ENCODE results near the gene PSMC2.
"Not testable (repeated sequence)": the region's sequence is repeated elsewhere in the genome, so short reads cannot be mapped to it uniquely, and the experiment has no call there.

Gene PSMC2

DNA sequence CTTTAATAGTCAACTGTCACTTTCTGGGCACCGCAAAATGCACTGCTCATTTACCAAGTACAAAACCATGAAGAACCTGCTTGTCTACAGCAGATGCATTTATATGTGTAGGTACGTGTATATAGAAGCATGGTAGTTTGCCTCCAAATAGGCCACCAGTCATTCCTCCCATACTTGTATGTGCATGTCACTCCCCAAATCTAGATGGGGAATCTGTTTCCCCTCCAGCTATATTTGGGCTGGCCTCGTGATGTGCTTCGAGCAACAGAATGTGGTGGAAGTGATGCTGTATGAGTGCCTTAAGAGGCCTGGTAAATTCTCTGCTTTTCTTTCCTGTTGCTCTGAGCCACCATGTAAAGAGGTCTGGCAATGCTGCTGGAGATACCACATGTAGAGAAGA is 47.1 kb downstream of the PSMC2 start:
- Histone ChIP-seq H3K9me3 (ENCODE audit: control insufficient read depth, low read length) (no peaks in the 10 kb centered on the region), H3K4me1 (ENCODE audit: control insufficient read depth, insufficient read depth, low read length, poor library complexity, severe bottlenecking) (no peaks in the 10 kb centered on the region), H3K4me3 (ENCODE audit: extremely low read depth, insufficient read depth, low read length, poor library complexity, severe bottlenecking) (no peak overlapping the region), H3K27ac (ENCODE audit: low read depth, low read length, severe bottlenecking) (no peak overlapping the region), H3K36me3 (ENCODE audit: control insufficient read depth, insufficient read depth, low read length) (no peaks in the 10 kb centered on the region)
- WGBS, 2 experiments (ENCODE audit: insufficient coverage in 2 of 2): 80 to 95% methylated on average over 1 to 2 of the region's 4 CpGs

DNA sequence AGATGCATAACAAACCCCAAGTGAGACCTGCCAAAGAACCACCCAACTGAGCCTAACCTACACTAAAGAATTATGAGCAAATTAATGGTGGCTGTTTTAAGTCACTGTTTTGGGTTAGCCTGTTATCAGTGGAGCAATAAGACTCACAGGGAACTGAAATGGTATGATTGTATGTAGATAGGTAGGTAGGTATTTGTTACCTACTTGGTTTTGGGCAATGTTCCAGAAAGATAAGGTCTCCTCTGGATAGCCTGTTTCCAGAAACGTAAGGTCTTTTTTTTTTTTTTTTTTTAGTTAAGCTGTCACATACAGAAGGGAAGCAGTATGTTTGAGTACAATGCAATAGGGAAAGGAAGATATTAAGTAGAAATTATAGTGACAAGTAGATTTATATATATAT is 47.6 kb downstream of the PSMC2 start:
- no peaks in the 10 kb centered on the region for H3K9me3 ChIP-seq (ENCODE audit: control insufficient read depth, low read length)
- no peak overlapping the region for H3K4me3 ChIP-seq (ENCODE audit: extremely low read depth, insufficient read depth, low read length, poor library complexity, severe bottlenecking)
- no peaks in the 10 kb centered on the region for H3K36me3 ChIP-seq (ENCODE audit: control insufficient read depth, insufficient read depth, low read length)
- WGBS, 2 experiments (ENCODE audit: insufficient coverage in 2 of 2): no CpG with 5 or more reads among the region's 1 CpG
- H3K27ac ChIP-seq (ENCODE audit: low read depth, low read length, severe bottlenecking): no peak overlapping the region
- no peaks in the 10 kb centered on the region for H3K4me1 ChIP-seq (ENCODE audit: control insufficient read depth, insufficient read depth, low read length, poor library complexity, severe bottlenecking)

DNA sequence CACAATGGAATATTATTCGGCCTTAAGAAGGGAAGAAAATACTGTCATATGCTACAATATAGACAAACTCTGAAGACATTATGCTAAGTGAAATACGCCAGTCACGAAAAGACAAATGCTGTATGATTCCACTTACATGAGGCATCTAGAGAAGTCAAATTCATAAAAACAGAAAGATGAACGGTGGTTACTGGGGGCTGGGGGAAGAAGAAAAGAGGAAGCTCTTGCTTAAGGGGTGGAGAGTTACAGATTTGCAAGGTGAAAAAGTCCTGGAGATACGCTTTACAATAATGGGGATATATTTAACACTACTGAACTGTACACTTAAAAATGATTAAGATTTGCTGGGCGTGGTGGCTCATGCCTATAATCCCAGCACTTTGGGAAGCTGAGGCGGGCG is 49.0 kb downstream of the PSMC2 start:
- Histone ChIP-seq H3K27ac (ENCODE audit: low read depth, low read length, severe bottlenecking) (no peak overlapping the region), H3K4me1 (ENCODE audit: control insufficient read depth, insufficient read depth, low read length, poor library complexity, severe bottlenecking) (no peaks in the 10 kb centered on the region), H3K4me3 (ENCODE audit: extremely low read depth, insufficient read depth, low read length, poor library complexity, severe bottlenecking) (no peak overlapping the region), H3K9me3 (ENCODE audit: control insufficient read depth, low read length) (no peaks in the 10 kb centered on the region), H3K36me3 (ENCODE audit: control insufficient read depth, insufficient read depth, low read length) (no peaks in the 10 kb centered on the region)
- WGBS, 2 experiments (ENCODE audit: insufficient coverage in 2 of 2): 57% methylated on average over 3 of the region's 8 CpGs; no CpG with 5 or more reads in 1 of the 2 experiments

DNA sequence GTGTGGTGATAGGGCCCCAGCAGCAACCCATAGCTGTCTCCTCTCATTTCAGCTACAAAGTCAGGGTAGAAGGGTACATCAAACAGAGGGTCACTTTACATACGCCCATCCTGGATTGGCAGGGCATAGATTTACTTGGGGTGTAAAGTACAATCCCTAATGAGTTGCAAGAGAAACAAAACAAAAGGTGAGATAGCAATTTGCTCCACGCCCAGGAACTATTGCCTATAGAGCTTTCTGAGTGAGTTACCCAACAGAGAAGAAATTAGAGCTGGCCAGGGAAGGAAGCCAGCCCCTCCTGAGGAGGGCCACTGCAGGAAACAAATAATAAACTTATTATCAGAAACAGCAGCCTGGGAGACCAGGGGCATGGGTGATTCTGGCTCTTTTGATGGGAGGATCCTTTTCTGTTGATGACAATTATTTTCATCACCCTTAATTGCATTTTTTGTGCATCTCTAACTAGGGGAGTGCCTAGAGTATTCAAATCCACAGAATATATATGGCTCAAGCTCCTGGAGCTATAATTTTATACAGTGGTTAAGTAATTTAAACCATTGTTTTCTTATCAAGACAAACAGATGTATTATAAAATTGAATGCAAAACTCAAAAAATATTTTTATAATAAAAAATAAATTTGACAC is 51.2 kb downstream of the PSMC2 start:
- no peaks in the 10 kb centered on the region for H3K4me1 ChIP-seq (ENCODE audit: control insufficient read depth, insufficient read depth, low read length, poor library complexity, severe bottlenecking)
- H3K27ac ChIP-seq (ENCODE audit: low read depth, low read length, severe bottlenecking): no peak overlapping the region
- no peaks in the 10 kb centered on the region for H3K36me3 ChIP-seq (ENCODE audit: control insufficient read depth, insufficient read depth, low read length)
- no peaks in the 10 kb centered on the region for H3K9me3 ChIP-seq (ENCODE audit: control insufficient read depth, low read length)
- H3K4me3 ChIP-seq (ENCODE audit: extremely low read depth, insufficient read depth, low read length, poor library complexity, severe bottlenecking): no peak overlapping the region
- 0 to 50% methylated on average over 1 to 2 of the region's 2 CpGs for WGBS, 2 experiments (ENCODE audit: insufficient coverage in 2 of 2)

- not testable (repeated sequence) for H3K4me3 ChIP-seq (ENCODE audit: extremely low read depth, insufficient read depth, low read length, poor library complexity, severe bottlenecking); H3K27ac ChIP-seq (ENCODE audit: low read depth, low read length, severe bottlenecking); H3K36me3 ChIP-seq (ENCODE audit: control insufficient read depth, insufficient read depth, low read length); H3K4me1 ChIP-seq (ENCODE audit: control insufficient read depth, insufficient read depth, low read length, poor library complexity, severe bottlenecking); H3K9me3 ChIP-seq (ENCODE audit: control insufficient read depth, low read length)
Observed at GRCh38 chr7:103399687-103400086, 52.2 kb downstream of the PSMC2 start.

DNA sequence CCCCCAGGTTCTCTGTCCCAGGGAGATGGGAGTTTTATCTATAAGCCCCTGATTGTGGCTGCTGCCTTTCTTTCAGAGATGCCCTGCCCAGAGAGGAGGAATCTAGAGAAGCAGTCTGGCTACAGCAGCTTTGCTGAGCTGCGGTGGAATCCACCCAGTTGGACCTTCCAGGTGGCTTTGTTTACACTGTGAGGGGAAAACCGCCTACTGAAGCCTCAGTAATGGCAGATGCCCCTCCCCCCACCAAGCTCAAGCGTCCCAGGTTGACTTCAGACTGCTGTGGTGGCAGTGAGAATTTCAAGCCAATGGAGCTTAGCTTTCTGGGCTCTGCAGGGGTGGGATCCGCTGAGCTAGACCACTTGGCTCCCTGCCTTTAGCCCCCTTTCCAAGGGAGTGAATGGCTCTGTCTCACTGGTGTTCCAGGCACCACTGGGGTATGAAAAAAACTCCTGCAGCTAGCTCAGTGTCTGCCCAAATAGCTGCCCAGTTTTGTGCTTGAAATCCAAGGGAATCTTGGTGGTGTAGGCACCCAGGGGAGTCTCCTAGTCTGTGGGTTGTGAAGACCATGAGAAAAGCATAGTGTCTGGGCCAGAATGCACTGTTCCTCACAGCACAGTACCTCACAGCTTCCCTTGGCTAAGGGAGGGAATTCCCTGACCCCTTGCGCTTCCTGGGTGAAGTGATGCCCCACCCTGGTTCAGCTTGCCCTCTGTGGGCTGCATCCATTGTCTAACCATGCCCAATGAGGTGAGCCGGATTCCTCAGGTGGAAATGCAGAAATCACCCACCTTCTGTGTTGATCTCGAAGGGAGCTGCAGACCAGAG is 58.6 kb downstream of the PSMC2 start:
- not testable (repeated sequence) for H3K27ac ChIP-seq (ENCODE audit: low read depth, low read length, severe bottlenecking); H3K4me1 ChIP-seq (ENCODE audit: control insufficient read depth, insufficient read depth, low read length, poor library complexity, severe bottlenecking); H3K4me3 ChIP-seq (ENCODE audit: extremely low read depth, insufficient read depth, low read length, poor library complexity, severe bottlenecking); H3K36me3 ChIP-seq (ENCODE audit: control insufficient read depth, insufficient read depth, low read length); H3K9me3 ChIP-seq (ENCODE audit: control insufficient read depth, low read length)
- 67 to 91% methylated on average over 3 to 7 of the region's 7 CpGs for WGBS, 2 experiments (ENCODE audit: insufficient coverage in 2 of 2)

GRCh38 chr7:103412151-103412550 is 64.7 kb downstream of the PSMC2 start:
- H3K4me3 ChIP-seq (ENCODE audit: extremely low read depth, insufficient read depth, low read length, poor library complexity, severe bottlenecking): no peak overlapping the region
- 100% methylated on average over 1 of the region's 1 CpG; no CpG with 5 or more reads in 1 of the 2 experiments for WGBS, 2 experiments (ENCODE audit: insufficient coverage in 2 of 2)
- H3K27ac ChIP-seq (ENCODE audit: low read depth, low read length, severe bottlenecking): no peak overlapping the region
- H3K9me3 ChIP-seq (ENCODE audit: control insufficient read depth, low read length): no peaks in the 10 kb centered on the region
- H3K36me3 ChIP-seq (ENCODE audit: control insufficient read depth, insufficient read depth, low read length): no peaks in the 10 kb centered on the region
- no peaks in the 10 kb centered on the region for H3K4me1 ChIP-seq (ENCODE audit: control insufficient read depth, insufficient read depth, low read length, poor library complexity, severe bottlenecking)

GRCh38 chr7:103413407-103413806 is 66.0 kb downstream of the PSMC2 start:
- no peaks in the 10 kb centered on the region for H3K36me3 ChIP-seq (ENCODE audit: control insufficient read depth, insufficient read depth, low read length)
- H3K9me3 ChIP-seq (ENCODE audit: control insufficient read depth, low read length): no peaks in the 10 kb centered on the region
- 83 to 93% methylated on average over 1 to 3 of the region's 5 CpGs for WGBS, 2 experiments (ENCODE audit: insufficient coverage in 2 of 2)
- H3K27ac ChIP-seq (ENCODE audit: low read depth, low read length, severe bottlenecking): no peak overlapping the region
- H3K4me1 ChIP-seq (ENCODE audit: control insufficient read depth, insufficient read depth, low read length, poor library complexity, severe bottlenecking): no peaks in the 10 kb centered on the region
- no peak overlapping the region for H3K4me3 ChIP-seq (ENCODE audit: extremely low read depth, insufficient read depth, low read length, poor library complexity, severe bottlenecking)

DNA sequence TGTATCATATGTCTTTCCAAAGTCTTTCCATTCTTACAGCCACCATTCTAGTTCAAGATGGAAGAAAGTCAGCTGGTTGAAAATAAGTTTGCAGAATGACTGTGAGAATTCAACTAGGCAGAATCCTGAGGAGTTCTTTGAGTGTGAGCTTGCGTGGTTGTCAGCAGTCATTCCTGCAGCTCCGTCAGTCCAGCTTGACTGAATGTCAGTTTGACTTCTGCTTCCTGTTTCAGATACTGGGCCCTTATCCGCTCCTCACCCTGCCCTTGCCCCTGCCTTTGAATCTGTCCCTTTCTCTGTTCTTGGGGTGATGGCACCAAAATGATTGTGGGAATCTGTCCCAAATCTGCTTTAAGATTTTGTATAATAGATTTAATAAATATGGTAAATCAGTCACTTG is 70.8 kb downstream of the PSMC2 start:
- WGBS, 2 experiments (ENCODE audit: insufficient coverage in 2 of 2): 76 to 100% methylated on average over 2 of the region's 3 CpGs
- H3K36me3 ChIP-seq (ENCODE audit: control insufficient read depth, insufficient read depth, low read length): no peaks in the 10 kb centered on the region

More for the DNA sequence above, 70.8 kb downstream of the PSMC2 start:
- Histone ChIP-seq H3K4me1 (ENCODE audit: control insufficient read depth, insufficient read depth, low read length, poor library complexity, severe bottlenecking) (no peaks in the 10 kb centered on the region), H3K4me3 (ENCODE audit: extremely low read depth, insufficient read depth, low read length, poor library complexity, severe bottlenecking) (no peak overlapping the region), H3K27ac (ENCODE audit: low read depth, low read length, severe bottlenecking) (no peak overlapping the region), H3K9me3 (ENCODE audit: control insufficient read depth, low read length) (no peaks in the 10 kb centered on the region)

Data from mesodermal cell (in vitro differentiated cells).